OCI-LY1 (cell line): ENCODE measurements around the gene ZDBF2.
A peak's percentile ranks its signal among the peaks of the same experiment; 100 is the strongest.

Source experiments
- EZH2 ChIP-seq: fragments of 200-600 bp; sonication (generic), shearing (Covaris generic); IDR thresholded peaks from 2 replicates; pipeline ENCODE4 v1.8.0; 2017; ENCODE audit warnings: borderline replicate concordance, mixed run types, mild to moderate bottlenecking, antibody characterized with exemption, low read length, moderate library complexity, mixed read lengths
- TF ChIP-seq, protein P1 (sequence below): fragments of 200-600 bp; sonication (generic), shearing (Covaris generic); IDR thresholded peaks from 2 replicates; pipeline ENCODE4 v1.5.1; 2017; ENCODE audit warnings: mild to moderate bottlenecking, antibody characterized with exemption, low read length, moderate library complexity, mixed read lengths

DNA sequence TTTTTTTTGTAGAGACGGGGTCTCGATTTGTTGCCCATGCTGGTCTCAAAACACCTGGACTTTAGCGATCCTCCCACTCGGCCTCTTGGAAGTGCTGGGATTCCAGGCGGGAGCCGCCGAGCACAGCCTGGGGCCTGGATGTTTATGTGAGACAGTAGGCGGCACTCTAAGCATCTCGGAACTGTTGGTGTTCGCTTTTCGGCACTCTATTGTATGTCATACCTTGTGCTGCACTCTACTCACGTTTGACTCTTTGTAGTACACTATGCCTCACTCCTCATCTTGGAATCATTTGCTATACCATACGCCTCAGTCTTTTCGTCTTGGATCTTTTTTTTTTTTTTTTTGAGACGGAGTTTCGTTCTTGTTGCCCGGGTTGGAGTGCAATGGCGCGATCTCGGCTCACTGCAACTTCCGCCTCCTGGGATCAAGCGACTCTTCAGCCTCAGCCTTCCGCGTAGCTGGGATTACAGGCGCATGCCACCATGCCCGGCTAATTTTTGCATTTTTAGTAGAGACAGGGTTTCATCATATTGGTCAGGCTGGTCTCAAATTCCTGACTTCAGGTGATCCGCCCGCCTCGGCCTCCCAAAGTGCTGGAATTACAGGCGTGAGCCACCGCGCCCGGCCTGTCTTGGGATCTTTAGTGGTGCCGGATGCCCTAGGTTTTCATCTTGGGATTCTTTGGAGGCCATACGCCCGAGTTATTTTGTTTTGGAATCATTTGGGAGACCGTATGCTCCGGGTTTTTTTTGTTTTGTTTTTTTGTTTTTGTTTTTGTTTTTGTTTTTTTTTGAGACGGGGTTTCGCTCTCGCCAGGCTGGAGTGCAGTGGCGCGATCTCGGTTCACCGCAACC, 24.2 kb upstream of the ZDBF2 start:
- TF ChIP-seq, protein P1, sequence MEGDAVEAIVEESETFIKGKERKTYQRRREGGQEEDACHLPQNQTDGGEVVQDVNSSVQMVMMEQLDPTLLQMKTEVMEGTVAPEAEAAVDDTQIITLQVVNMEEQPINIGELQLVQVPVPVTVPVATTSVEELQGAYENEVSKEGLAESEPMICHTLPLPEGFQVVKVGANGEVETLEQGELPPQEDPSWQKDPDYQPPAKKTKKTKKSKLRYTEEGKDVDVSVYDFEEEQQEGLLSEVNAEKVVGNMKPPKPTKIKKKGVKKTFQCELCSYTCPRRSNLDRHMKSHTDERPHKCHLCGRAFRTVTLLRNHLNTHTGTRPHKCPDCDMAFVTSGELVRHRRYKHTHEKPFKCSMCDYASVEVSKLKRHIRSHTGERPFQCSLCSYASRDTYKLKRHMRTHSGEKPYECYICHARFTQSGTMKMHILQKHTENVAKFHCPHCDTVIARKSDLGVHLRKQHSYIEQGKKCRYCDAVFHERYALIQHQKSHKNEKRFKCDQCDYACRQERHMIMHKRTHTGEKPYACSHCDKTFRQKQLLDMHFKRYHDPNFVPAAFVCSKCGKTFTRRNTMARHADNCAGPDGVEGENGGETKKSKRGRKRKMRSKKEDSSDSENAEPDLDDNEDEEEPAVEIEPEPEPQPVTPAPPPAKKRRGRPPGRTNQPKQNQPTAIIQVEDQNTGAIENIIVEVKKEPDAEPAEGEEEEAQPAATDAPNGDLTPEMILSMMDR = peak; percentile 54
- no peak for TF ChIP-seq EZH2
